ENCODE data around the gene MTM1.

The MTM1 gene

GRCh38 chrX:150701377-150701776 is 133.0 kb downstream of the MTM1 start:
- in situ Hi-C loops (cut with HindIII; ENCODE audit: low sequenced_read_pairs): no loop called here

DNA sequence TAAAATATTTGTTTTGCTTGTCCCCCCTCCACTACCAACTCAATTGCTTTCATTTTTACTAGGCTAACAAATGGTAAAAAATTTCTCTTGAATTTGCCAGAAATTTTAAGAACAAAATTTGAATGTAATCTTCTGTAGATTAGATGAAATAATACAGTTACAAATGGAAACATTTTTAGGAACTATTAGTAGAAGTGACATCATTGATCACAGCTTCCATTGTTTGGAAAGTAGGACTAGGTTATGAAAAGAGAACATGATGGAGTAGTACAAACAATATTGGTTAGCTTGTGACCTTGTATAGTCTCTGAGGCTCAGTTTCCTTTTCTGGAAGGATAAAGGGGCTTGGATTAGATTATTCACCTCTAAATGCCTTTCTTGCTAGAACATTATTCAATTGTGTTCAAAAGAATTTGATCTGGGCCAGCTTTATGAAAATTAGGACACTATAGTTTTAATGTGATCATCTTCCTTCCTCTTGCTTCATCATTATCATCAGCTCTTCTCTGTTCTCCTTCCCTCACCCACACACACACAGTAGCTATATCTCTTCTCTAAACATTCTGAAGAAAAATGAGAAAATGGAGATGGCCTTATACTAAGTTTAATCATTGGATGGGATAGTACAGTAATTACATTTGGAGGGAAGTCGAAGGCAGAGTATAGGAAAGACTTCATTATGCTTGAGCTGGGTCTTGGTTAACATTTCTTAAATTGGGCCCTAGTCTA is 134.7 kb downstream of the MTM1 start:
- in situ Hi-C loops (cut with HindIII; ENCODE audit: low sequenced_read_pairs): no loop called here

DNA sequence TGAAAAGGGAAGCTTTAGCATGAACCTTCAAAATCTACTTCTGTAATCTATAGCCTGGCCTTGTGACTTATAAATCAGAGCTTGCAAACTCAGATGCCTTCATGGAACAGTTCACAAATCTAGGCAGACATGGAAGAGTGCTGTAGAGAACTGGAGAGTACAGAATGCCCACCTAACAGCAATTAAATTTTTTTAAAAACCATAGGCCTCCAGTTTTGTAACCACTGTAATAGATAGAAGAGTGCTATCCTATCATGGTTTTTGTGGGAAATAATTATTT is 135.2 kb downstream of the MTM1 start:
- in situ Hi-C loops (cut with HindIII; ENCODE audit: low sequenced_read_pairs): no loop called here

GRCh38 chrX:150704030-150704613 is 135.7 kb downstream of the MTM1 start:
- in situ Hi-C loops (cut with HindIII; ENCODE audit: low sequenced_read_pairs): no loop called here

- in situ Hi-C loops (cut with HindIII; ENCODE audit: low sequenced_read_pairs): no loop called here
These were observed 144.2 kb downstream of the MTM1 start for GRCh38 chrX:150712619-150713018.

DNA sequence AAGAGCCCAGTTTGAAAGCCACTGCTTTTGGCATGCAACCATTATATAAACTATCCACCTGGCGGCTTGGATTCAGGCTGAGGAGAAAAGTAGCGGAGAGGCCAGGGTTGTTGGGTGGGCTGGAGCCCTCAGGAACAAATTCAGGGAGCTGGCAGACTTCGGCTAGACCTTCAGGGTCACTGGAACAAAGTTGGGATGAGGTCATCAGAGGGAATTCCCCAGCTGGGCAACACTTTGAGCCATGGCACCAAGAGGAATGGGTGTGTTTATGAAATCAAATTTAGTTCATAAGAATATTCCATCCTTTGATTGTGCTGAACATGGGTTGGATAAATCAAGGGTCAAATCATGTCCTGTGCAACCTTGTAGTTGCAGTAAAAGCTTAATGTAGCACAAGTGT is 146.8 kb downstream of the MTM1 start:
- in situ Hi-C loops (cut with HindIII; ENCODE audit: low sequenced_read_pairs): no loop called here

DNA sequence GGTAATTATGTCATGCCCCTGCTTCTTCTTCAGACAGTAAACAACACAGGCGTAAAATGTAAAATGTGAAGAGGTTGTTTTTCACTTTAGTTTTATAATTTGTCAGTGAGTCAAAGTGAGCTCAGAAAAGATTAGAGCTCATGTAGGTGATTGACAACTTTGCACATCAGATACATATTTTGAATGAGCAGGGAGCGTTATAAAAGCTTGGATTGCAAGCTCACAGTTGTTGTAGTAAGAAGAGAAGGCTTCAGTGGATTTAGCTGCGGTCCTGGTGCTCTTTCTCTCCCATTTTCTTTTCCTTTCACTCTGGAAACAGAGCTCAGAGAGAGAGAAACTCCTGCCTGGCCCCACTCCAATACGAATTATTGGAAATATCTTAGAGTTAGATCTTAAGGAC is 151.2 kb downstream of the MTM1 start:
- in situ Hi-C loops (cut with HindIII; ENCODE audit: low sequenced_read_pairs): no loop called here
